HL-60 (cell line): Measurements from ENCODE around the gene HS1BP3.

ENCODE experiments used
- CTCF ChIP-seq: IDR thresholded peaks from one replicate; pipeline ENCODE4 v1.5.1; 2011; ENCODE audit warnings: low read length, control low read depth, inconsistent platforms; ENCODE audit not compliant: insufficient read depth
- POLR2AphosphoS5 ChIP-seq: IDR thresholded peaks from 2 replicates; pipeline ENCODE4 v1.6.1; 2012; ENCODE audit warnings: low read depth

- no peak for TF ChIP-seq CTCF
- no peak for TF ChIP-seq POLR2AphosphoS5
These were observed 21.5 kb upstream of the HS1BP3 start for GRCh38 chr2:20672201-20672951.
